ENCODE measurements around the gene NAT9. TPM values are rescaled to one million over a fixed set of nuclear protein-coding genes. Genes with fewer than 3 reads are reported as not detected.
A peak's percentile ranks its signal among the peaks of the same experiment; 100 is the strongest.

The NAT9 gene
- total RNA-seq, 3 donors from 2014 or later = 35.8 to 40.6 (median 39.8) TPM

DNA sequence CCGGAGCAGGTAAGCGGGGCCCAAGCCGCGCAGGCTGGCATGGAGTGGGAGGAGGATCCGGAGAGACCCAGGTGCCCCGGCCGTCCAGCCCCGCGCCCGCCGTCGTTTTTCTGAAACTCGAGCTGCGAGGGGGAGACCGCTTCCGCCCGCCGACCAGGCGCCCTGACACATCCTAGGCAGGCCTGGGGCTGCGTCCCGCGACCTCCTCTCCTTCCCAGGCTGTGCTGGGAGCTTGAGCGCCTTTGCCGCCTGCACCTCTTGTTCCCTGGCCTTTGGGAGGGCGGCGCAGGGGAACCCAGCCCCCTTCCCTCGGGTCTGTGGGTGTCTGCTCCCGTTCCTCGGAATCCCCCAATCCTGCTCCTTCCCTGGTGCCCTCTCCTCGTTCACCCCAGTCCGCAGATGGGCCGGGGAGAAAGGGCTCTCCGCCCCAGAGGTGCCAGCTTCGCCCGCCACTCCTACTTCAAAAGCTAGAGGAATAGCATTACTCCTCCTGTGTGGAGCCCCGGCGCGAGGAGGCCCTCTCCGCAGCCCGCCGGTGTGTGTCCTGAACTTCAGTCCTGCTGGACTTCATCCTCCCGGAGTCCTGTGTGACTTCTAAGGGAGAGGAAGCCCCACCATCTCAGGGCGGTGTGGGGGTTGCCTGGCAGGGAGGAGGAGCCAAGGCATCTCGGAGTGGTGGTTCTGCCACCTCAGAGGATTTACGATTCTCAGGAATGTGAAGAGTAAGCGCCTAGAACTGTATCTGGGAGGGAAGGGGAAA, 26.7 kb downstream of the NAT9 start:
- H3K4me3 ChIP-seq = peak overlapping the region; percentile 94
- peak in 2 of 3 donors; percentile 69 to 81 for DNase-seq
- intact Hi-C loops (cut with DNase I, micrococcal nuclease) = no loop called here
- ATAC-seq = peak; percentile 6
- peaks cover 32% of the 10 kb centered on the region for H3K4me1 ChIP-seq (ENCODE audit: low read depth)
- H3K9me3 ChIP-seq = no peaks in the 10 kb centered on the region
- TF ChIP-seq, protein P1, sequence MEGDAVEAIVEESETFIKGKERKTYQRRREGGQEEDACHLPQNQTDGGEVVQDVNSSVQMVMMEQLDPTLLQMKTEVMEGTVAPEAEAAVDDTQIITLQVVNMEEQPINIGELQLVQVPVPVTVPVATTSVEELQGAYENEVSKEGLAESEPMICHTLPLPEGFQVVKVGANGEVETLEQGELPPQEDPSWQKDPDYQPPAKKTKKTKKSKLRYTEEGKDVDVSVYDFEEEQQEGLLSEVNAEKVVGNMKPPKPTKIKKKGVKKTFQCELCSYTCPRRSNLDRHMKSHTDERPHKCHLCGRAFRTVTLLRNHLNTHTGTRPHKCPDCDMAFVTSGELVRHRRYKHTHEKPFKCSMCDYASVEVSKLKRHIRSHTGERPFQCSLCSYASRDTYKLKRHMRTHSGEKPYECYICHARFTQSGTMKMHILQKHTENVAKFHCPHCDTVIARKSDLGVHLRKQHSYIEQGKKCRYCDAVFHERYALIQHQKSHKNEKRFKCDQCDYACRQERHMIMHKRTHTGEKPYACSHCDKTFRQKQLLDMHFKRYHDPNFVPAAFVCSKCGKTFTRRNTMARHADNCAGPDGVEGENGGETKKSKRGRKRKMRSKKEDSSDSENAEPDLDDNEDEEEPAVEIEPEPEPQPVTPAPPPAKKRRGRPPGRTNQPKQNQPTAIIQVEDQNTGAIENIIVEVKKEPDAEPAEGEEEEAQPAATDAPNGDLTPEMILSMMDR (IDR thresholded peaks at IDR 0.05) = no peak
- no peaks in the 10 kb centered on the region for H3K36me3 ChIP-seq (ENCODE audit: low read depth)

DNA sequence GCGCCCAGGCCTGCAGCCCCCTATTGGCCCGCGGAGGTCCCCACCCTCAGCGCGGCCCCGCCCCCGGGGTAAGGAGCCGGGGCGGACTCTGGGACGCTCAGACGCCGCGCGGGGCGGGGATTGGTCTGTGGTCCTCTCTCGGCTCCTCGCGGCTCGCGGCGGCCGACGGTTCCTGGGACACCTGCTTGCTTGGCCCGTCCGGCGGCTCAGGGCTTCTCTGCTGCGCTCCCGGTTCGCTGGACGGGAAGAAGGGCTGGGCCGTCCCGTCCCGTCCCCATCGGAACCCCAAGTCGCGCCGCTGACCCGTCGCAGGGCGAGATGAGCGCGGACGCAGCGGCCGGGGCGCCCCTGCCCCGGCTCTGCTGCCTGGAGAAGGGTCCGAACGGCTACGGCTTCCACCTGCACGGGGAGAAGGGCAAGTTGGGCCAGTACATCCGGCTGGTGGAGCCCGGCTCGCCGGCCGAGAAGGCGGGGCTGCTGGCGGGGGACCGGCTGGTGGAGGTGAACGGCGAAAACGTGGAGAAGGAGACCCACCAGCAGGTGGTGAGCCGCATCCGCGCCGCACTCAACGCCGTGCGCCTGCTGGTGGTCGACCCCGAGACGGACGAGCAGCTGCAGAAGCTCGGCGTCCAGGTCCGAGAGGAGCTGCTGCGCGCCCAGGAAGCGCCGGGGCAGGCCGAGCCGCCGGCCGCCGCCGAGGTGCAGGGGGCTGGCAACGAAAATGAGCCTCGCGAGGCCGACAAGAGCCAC, 27.4 kb downstream of the NAT9 start, which contains the start of gene NHERF1:
Gene NHERF1, plus strand, starts transcription at position 100 of the 750 bp plus-strand sequence. Its CDS starts 219 bp downstream, at position 319.
- intact Hi-C loops (cut with DNase I, micrococcal nuclease) = no loop called here
- Histone ChIP-seq H3K36me3 (ENCODE audit: low read depth) (no peaks in the 10 kb centered on the region), H3K4me3 (peak within 1 kb of the TSS; percentile 94), H3K4me1 (ENCODE audit: low read depth) (peaks cover 32% of the 10 kb centered on the region), H3K9me3 (no peaks in the 10 kb centered on the region)
- peak; percentile 95 to 98 (median 97) for DNase-seq
- peak; percentile 87 for ATAC-seq
- TF ChIP-seq, protein P1 (IDR thresholded peaks at IDR 0.05) = no peak

DNA sequence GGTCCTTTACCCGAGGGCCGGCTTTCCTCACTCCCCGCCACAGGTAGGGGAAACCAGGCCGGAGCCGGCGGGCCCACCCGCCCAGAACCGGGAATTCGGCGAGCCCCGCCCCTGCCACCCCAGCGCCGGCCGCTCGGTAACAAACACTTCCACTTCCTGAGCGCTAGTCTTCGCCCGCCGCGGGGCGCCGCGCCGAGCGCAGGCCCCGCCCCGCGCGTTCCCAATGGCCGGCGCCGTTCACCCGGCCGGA, 27.9 kb downstream of the NAT9 start:
- no peak for DNase-seq
- TF ChIP-seq, protein P1 (IDR thresholded peaks at IDR 0.05) = no peak
- Histone ChIP-seq H3K4me1 (ENCODE audit: low read depth) (peaks cover 32% of the 10 kb centered on the region), H3K9me3 (no peaks in the 10 kb centered on the region), H3K4me3 (peak overlapping the region; percentile 94), H3K36me3 (ENCODE audit: low read depth) (no peaks in the 10 kb centered on the region)
- ATAC-seq = no peak
- intact Hi-C loops (cut with DNase I, micrococcal nuclease) = no loop called here

DNA sequence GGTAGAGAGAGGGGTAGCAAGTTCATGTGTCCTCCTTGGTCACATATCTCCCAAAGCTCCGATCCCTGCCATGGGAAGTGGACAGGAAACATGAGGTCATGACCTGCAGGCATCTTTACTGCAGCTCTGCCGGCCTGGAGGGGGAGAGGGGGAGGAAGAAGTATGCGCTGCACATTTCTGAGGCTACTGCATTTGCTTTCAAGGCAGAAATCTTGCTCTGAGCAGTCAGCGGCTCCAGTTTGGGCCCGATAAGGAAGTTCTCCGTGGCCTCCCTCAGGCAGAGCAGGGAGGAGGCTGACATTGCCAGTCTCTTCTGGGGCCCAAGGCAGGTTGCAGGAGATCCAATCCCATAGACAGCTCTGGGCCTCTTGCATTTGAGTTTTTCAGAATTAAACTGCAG, 29.2 kb downstream of the NAT9 start:
- H3K4me1 ChIP-seq (ENCODE audit: low read depth) = peaks cover 33% of the 10 kb centered on the region
- TF ChIP-seq, protein P1 (IDR thresholded peaks at IDR 0.05) = no peak
- intact Hi-C loops (cut with DNase I, micrococcal nuclease) = loop anchor here in 1 of 2 donors (2.0 kb wide), 1 partner anchor 24 kb away; no protein-coding TSS in a partner anchor
- no peaks in the 10 kb centered on the region for H3K9me3 ChIP-seq
- DNase-seq = peak; percentile 15 to 51 (median 30)
- ATAC-seq = no peak
- H3K36me3 ChIP-seq (ENCODE audit: low read depth) = no peaks in the 10 kb centered on the region
- no peak overlapping the region for H3K4me3 ChIP-seq

DNA sequence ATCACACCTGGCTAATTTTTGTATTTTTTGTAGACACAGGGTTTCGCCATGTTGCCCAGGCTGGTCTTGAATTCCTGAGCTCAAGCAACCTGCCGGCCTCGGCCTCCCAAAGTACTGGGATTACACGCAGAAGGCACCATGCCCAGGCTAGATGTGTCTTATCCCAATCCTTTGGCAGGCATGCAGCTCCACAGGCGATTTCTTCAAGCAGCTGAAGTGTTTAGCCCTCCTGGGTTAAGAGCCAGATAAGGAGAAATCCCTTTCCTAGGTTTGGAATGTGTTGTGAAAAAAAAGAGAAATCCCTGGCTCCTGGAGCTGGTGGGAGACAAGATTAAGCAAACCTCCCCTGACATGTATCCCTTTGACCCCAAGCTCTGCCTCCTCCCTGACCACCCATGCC, 29.8 kb downstream of the NAT9 start:
- Histone ChIP-seq H3K4me3 (no peak overlapping the region), H3K4me1 (ENCODE audit: low read depth) (peaks cover 36% of the 10 kb centered on the region), H3K9me3 (no peaks in the 10 kb centered on the region), H3K36me3 (ENCODE audit: low read depth) (no peaks in the 10 kb centered on the region)
- intact Hi-C loops (cut with DNase I, micrococcal nuclease) = loop anchor here in 1 of 2 donors (2.0 kb wide), 1 partner anchor 24 kb away; no protein-coding TSS in a partner anchor
- DNase-seq (peak in 2 of 3 donors; percentile 27 to 36), ATAC-seq (no peak)
- TF ChIP-seq, protein P1 (IDR thresholded peaks at IDR 0.05) = no peak

All from mucosa of descending colon (tissue), 3 donors.